Thyroid gland (tissue), 4 donors: ENCODE data around the gene TUBB4A.

Experiments
- POLR2A ChIP-seq, 2 donors: fragments of 450-650 bp; IDR thresholded peaks; one replicate each; pipeline ENCODE4 v1.6.1; 2017; ENCODE audit warnings: antibody characterized with exemption in 2 of 2, mild to moderate bottlenecking in 2 of 2, moderate library complexity in 1 of 2
- TF ChIP-seq, protein P1 (sequence below), 6 experiments: fragments of 200-600 bp in 3 of 6; fragments of 450-650 bp in 3 of 6; sonication (generic) in 3 of 6; IDR thresholded peaks; one replicate each; pipeline ENCODE4 v1.5.1; 2016 to 2019; ENCODE audit warnings: antibody characterized with exemption in 6 of 6, mild to moderate bottlenecking in 2 of 6, inconsistent platforms in 1 of 6, moderate library complexity in 1 of 6

DNA sequence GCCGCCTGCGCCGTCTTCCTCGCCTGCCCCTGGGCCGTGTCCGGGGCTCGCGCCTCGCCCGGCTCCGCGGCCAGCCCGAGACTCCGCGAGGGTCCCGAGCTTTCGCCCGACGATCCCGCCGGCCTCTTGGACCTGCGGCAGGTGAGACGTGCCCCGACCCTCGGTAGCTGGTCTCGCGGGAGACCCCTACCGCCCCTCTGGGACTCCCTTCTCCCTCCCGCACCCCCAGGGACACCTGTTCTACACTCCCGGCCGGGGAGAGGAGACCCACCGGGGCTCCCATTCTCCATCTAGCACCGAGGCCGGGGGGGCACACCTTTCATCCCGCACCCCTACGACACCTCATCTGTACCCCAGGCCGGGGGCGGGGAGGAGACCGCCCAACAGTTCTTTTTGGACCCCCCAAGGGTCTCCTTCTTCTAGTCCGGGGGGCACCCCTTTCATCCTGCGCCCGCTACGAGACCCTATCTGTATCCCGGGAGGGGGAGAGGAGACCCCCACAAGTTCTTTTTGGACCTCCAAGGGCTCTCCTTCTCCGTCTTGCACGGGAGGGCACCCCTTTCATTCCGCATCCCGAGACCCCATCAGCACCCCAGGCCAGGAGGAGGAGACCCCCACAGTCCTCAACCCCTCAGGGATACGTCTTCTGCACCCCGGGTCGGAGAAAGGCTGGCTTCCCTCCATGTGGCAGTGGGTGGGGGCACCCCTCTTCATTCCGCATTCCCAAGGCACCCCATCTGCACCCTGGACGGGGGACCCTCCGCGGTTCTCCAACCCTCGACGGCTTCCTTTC lies 29.2 kb upstream of the TUBB4A start:
- TF ChIP-seq, protein P1, sequence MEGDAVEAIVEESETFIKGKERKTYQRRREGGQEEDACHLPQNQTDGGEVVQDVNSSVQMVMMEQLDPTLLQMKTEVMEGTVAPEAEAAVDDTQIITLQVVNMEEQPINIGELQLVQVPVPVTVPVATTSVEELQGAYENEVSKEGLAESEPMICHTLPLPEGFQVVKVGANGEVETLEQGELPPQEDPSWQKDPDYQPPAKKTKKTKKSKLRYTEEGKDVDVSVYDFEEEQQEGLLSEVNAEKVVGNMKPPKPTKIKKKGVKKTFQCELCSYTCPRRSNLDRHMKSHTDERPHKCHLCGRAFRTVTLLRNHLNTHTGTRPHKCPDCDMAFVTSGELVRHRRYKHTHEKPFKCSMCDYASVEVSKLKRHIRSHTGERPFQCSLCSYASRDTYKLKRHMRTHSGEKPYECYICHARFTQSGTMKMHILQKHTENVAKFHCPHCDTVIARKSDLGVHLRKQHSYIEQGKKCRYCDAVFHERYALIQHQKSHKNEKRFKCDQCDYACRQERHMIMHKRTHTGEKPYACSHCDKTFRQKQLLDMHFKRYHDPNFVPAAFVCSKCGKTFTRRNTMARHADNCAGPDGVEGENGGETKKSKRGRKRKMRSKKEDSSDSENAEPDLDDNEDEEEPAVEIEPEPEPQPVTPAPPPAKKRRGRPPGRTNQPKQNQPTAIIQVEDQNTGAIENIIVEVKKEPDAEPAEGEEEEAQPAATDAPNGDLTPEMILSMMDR (IDR thresholded peaks at IDR 0.05): no peak
- no peak for TF ChIP-seq POLR2A (IDR thresholded peaks at IDR 0.05)
